Fibroblast of skin of scalp (primary cell): Measurements from ENCODE around the gene CCDC136.
A peak's percentile ranks its signal among the peaks of the same experiment; 100 is the strongest.

Experiments used
- DNase-seq: peaks from one replicate; pipeline ENCODE4 v3.0.0-alpha.2; 2013

Gene CCDC136

DNA sequence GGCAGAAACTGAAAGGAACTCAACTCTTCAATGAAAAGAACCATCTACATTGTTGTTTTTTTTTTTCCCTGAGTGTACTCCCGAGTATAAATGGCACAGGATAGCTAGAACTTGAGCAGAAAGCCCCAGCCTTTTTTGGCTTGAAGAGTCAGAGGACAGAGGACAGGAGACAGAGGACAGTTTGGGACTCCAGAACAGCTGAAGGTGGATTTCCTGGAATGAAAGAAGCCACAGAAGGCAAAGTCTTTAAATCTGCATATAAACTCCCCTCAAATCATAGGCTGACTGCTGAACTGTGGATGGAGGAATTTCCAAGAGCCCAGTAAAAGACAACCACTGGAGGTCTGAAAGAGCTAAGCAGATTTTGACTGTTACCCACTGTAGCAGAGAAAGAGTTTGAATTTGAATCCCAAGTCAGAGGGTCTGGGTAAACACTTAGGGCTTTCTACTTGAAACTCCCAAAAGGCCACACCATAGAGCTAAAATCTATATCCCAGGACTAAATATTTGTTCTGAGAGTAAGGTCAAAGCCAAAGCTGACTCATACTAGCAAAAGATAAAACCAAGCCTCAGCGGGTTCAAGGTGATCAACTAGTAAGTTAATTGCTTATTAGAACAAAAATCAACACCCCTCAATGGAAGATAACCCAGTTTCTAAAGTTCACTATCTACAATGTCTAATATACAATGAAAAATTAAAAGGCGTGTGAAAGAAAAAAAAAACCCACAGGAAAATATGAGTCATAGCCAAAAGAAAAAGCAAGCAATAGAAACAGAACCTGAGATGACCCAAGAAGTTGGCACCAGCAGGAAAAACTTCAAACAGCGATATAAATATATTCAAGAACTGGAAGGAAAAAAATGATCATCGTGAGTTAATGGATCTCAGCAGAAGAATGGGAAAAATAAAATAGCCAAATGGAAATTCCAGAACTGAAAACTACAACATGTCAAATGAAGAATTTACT, 14.3 kb upstream of the CCDC136 start:
- no peak for DNase-seq

DNA sequence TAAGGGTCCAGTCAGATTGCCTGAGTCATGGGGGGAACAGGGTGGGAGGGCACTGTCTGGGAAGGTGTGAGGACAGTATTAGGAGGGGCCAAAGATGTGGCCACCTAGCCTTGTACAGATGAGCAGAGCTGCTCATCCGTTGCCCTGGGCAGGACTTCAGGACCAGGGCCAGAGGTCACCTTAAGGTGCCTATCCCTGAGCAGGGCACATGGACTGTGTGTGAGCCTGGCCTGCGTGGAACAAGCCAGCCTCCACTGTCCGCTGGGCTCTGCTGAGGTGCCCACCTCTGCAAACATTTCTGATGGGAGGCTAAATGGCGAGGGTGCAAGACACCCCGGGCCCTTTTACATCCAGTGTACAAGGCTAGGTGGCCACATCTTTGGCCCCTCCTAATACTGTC, 12.8 kb upstream of the CCDC136 start:
- no peak for DNase-seq

GRCh38 chr7:128781126-128781525, 10.6 kb upstream of the CCDC136 start:
- DNase-seq = peak; percentile 89

GRCh38 chr7:128781851-128782250, 9.9 kb upstream of the CCDC136 start:
- DNase-seq = no peak

- peak; percentile 94 for DNase-seq
Observed at GRCh38 chr7:128783143-128783861, 8.5 kb upstream of the CCDC136 start.

- no peak for DNase-seq
Observed at GRCh38 chr7:128785738-128786137, 6.0 kb upstream of the CCDC136 start.

GRCh38 chr7:128788446-128789412, 3.0 kb upstream of the CCDC136 start:
- no peak for DNase-seq

DNA sequence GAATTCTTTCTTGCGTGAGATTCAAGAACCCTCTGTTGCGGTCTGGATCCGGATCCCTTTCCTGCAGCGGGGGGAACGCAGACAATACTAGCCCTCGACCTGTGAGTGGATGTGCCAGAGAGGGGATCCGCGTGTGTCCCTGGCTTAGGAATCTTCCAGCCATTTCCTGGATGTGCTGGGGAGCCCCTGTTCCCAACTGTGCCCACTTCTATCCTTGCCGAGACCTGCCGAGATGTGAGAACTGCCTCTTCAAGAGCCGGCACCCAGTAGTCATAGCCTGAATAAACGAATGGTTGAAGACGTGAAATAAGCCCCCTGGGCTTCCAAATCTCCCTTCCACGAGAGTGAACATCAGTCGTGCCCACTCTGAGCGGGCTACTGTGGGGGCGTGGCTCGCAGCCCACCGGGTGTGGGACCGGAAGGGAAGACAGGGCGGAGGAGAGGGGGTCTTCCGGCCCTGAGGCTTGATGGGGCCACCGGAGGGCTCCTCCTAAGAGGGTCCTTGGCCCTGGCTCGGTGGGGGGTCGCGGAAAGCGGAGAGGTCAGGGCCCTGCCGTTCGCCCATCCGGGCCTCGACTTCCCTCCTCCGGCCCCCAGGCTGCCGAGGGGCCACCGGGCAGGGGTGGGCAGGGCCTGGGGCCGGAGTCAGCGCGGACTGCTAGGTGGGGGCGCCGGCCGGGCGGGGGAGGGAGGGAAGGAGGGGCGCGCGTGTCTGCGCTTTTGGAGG, 1.3 kb upstream of the CCDC136 start:
- DNase-seq = no peak

DNA sequence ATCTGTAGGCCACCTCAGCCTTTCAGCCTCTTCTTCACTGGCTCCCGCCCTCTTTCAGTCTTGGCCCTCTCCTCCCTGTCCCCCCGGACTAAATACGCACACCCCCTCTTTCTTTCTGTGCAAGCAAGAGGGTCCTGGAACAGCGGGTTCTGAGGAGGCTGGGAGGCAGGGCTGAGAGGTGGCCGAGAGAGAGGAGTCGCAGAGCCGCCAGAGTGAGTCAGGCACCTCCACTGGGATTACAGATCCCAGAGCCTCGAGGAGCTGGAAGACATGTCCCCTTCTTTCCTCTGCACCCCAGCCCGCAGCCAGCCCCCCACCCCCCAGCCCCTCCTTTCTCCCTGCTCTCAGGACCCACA, 182 bp downstream of the CCDC136 start:
- no peak for DNase-seq

DNA sequence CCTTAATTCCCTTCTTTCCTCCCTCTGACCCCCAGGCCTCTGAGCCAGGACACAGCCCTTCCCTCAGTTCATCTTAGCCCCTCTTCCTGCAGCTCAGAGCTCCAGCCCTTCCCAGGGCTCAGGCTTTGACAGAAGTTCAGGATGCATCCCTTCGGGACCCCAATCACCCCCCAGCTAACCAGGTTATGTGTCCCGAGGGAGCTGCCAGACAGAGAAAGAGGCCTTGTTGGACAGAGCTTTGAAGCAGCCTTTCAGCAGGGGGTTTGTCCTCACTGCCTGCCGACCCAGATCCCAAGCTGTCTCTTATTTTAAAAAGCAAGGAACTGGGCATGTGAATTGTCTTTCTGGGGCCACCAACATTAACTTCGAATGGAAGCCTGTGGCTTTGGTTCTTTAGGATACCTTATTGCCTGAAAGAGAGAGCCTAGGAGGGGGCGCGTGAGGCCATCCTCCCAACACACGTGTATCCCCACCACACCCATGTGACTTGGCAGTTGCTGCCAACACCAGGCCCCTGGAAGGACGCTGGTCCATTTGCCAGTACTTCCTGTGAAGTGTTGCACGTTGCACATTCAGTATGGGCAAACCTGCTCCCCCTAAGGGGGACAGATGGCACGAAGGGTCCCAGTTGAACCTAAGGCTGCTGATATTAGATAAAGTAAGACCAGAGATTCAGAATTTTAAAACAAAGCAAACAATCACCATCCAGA, 858 bp downstream of the CCDC136 start:
- DNase-seq = no peak

- no peak for DNase-seq
Observed at GRCh38 chr7:128793181-128793547, 1.4 kb downstream of the CCDC136 start.

GRCh38 chr7:128794020-128794419, 2.3 kb downstream of the CCDC136 start:
- DNase-seq = no peak

GRCh38 chr7:128794436-128794835, 2.7 kb downstream of the CCDC136 start:
- DNase-seq = no peak

- no peak for DNase-seq
Observed at GRCh38 chr7:128795129-128795528, 3.4 kb downstream of the CCDC136 start.

- DNase-seq = peak; percentile 64
Observed at GRCh38 chr7:128796327-128796726, 4.6 kb downstream of the CCDC136 start.

DNA sequence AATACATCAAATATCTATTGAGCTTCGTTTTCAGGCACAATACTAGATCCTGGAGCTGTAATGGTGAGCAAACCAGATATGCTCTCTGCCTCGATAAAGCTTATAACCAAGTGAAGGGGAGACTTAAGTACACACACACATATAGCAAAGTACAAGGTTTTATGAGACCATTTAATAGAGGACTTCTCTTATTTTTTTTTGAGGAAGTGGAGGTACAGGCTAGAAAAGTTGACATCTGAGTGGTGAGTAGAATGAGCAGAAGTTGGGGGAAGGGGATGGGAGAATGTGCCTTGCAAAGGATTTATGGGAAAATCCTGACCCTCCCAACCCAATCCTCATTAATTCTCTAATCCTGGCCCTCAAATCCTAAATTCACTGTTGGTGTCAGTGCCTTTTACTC, 7.7 kb downstream of the CCDC136 start:
- no peak for DNase-seq

GRCh38 chr7:128800567-128800966, 8.8 kb downstream of the CCDC136 start:
- DNase-seq = no peak

- DNase-seq = no peak
Observed at GRCh38 chr7:128801003-128801402, 9.2 kb downstream of the CCDC136 start.

DNA sequence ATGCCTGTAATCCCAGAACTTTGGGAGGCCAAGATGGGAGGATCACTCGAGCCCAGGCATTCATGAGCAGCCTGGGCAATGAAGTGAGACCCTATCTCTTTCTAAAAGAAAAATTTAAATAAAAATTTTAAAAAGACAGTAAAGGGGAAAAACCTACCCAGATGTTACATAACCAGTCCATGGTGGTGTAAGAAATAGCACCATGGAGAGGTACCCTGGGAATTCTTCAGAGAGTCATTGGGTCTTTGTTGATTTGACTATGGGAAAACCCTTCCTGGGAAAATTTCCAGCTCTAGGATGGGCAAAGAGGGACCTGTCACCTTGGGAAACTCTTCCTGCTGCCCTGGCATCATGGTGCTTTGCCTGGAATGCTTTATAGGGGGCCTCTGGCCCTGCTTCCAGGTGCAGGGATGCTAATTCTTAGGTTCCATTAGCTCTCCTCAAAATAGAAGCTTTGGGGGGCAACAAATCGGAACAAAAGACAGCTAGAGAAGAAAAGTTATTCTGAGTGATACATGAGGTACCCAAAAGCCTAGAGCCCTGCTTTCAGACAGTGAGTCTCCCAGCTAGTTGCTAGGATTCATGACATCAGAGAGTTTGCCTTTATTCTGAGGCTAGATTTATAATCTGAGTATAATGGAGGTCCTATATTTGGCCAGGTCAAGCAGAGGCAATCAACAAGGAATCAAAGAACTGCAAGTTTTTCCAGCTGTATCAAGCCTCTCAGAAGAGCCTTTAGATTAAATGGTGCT, 10.1 kb downstream of the CCDC136 start:
- DNase-seq = no peak

- no peak for DNase-seq
Observed at GRCh38 chr7:128804484-128804883, 12.7 kb downstream of the CCDC136 start.

DNA sequence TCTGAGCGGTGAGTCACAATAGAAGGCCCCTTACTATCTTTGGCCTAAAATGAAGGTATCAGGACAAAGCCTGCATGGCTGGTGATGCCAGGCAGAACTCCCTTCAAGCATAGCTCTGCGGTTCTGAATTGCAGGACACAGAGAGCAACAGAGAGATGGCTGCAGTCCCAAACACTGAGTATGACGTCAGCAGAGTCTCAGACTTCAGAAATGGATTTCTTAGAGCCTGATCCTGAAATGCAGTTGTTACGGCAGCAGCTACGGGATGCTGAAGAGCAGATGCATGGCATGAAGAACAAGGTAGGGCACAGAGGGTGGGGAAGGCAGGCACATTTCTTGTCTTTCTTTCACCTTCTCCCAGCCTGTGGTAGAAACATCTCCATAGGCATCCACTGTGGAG, 13.5 kb downstream of the CCDC136 start:
- no peak for DNase-seq
